ENCODE data around the gene RGS10.
A peak's percentile ranks its signal among the peaks of the same experiment; 100 is the strongest.

RGS10 gene

DNA sequence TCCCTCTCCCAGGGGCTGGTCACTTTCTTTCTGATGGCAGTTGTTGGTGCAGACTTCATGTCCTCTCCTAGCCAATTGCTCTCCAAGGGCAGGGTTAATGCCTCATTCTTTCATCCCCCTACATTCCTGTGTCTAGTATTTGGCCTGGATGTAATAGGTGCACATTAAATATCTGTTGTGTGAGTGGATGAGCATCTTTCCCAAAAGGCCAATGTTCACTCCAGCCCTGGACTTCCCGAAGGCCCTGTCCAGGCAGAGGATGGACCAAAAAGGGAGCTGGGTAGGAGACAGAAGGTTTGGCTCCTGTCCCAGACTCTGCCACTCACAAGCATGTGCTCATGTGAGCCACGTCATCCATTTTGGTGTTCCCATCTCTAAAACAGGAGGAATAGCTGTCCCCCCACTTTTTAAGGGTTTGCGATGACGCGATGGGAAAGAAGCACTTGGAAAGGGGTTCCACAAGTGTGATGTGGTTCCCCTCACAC is 47.5 kb downstream of the RGS10 start:
- no peak for DNase-seq

DNA sequence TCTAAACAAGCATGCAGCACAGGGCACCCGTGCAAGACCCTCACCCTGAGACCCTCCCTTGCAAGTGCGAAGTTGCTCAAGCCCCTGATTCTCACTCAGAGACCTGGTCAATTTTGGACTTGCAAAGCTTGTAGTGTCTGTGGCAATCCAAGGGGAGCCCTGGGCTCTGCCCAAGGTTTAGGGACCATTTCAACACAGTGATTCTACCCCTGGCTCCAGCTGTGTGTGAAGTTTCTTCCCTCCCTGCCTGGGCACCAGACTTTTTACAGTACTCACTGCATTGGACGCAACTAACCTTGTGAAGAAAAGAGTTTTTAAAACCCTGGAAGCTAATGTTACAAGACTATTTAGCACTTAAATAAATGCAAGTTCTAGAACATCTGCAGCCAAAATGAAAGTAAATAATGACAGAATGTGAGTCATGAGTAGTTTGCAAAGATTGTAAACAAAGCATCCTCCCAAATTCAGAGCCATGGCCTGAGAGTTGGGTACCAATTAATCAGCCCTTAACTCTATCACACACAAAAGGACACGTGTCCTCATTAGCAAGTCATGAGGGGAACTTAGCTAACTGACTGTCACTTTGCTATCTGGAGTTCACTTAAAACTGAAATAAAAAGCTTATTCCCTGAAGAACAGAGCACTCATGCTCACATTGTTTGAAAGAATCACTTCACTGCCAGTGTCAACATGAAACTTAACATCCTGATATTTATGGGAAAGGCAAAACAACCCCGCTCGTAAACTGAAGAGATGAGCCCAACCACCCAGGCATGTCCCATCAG is 48.1 kb downstream of the RGS10 start:
- DNase-seq, result no peak

GRCh38 chr10:119493155-119493554 is 49.4 kb downstream of the RGS10 start:
- no peak for DNase-seq

- DNase-seq, result no peak
Observed at GRCh38 chr10:119491966-119492757, 50.4 kb downstream of the RGS10 start.

- DNase-seq, result no peak
Observed at GRCh38 chr10:119489991-119490326, 52.6 kb downstream of the RGS10 start.

DNA sequence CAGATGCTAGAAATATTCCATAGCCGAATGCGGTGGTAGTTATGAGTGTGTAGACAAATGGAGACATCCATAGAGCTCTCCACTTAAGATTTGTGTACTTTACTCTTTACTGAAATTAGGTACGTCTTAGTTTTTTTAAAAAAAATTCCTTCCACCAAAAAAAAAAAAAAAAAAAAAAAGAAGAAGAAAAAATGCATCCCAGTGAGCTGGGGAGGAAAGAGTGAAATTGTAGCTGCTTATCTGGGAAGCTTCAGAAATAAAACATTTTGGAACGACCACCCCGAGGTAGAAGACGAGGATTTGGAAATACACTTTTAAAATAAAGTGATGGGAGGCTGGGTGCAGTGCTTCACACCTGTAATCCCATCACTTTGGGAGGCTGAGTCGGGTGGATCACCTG is 53.8 kb downstream of the RGS10 start:
- no peak for DNase-seq

GRCh38 chr10:119483839-119484238 is 58.7 kb downstream of the RGS10 start:
- no peak for DNase-seq

GRCh38 chr10:119483001-119483400 is 59.5 kb downstream of the RGS10 start:
- DNase-seq, result no peak

DNA sequence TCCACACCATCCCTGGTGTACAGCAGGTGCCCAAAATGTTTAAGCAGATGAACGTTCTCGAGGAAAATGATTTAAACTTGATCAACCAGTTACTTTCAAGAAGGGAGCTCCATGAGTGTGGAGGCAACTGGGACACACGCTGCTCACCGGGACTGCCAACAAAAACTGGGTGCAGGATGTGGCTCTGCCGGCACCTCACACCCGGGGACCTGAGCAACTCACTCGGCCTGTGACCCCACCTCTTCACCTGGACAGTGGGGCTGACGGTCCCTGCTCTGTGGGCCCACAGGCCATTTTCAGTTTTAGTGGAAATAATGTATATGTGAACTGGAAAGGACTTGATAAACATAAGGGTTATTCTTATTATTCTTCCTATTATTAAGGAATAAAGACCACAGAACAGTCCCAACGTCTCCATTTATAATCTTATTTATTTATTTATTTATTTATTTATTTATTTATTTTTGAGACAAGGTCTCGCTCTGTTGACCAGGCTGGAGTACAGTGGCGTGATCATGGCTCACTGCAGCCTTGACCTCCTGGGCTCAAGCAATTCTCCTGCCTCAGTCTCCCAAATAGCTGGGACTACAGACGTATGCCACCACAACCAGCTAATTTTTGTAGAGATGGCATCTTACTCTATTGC is 60.6 kb downstream of the RGS10 start:
- no peak for DNase-seq

DNA sequence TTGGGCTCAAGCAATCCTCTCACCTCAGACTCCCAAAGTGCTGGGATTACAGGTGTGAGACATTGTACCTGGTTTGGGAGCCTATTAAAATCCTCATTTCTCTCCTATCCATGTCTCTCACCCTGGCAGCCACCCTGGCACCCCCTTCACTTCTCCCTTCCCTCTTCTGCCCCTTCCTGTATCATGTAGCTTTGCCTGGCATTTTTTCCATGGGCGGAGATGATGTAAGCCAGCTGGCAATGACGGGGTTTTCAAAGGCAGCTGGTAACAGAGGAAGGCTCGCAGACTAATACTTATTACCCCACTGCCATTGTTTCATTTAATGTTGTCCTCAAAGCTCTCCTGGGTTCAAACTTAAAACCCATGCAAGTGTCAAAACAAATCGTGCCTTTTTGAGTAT is 61.9 kb downstream of the RGS10 start:
- peak; percentile 75 for DNase-seq

DNA sequence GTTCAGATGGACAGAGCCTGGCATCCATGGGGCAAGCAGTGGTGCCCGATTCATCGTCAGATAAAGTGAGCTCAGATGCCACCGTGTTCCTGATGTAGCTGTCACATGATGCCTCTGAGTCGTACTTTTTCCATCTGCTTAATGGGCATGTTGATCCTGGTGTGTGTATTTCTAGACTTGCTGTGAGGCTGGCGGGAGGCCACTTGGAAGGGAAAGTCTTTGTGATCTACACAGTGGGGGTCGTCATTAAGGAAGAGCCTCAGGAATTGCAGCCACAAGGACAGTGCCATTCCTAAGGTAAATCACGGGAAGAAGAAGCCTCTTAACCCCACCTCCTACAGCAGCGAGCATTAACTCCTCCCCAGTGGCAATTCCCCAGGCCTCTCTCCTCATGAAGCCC is 63.0 kb downstream of the RGS10 start:
- no peak for DNase-seq

- no peak for DNase-seq
Observed at GRCh38 chr10:119478811-119479341, 63.6 kb downstream of the RGS10 start.

DNA sequence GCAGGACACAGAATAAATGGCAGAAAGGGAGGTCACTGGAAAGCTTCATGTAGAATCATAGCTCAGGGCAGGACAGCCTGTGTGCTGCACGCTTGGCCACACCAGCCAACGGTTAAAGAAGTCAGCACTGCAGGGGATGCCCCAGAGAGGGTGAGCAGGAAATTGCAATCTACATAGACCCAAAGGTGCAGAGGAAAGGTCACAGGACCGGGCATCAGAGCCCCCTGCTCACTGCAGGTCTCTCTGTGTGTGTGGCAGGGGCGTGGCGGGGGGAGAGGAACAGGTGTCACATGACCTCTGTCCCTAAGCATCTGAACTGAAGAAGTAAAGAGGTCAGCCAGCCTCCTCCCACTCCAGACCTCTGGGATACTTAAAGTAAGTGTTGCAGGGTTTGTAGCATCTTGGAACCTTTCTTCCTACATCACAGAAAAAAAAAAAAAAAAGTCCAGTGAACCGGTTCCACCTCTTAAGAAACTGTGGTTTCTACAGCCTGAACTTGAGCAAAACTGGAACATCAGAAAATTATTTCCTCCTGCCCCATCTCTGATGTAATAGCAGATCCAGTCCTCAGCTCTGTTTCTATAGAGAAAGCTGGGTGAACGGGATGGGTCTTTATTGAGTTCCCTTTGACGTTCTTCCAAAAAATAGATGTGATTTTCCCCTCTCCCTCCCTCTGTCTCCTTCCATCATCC is 64.3 kb downstream of the RGS10 start:
- no peak for DNase-seq

DNA sequence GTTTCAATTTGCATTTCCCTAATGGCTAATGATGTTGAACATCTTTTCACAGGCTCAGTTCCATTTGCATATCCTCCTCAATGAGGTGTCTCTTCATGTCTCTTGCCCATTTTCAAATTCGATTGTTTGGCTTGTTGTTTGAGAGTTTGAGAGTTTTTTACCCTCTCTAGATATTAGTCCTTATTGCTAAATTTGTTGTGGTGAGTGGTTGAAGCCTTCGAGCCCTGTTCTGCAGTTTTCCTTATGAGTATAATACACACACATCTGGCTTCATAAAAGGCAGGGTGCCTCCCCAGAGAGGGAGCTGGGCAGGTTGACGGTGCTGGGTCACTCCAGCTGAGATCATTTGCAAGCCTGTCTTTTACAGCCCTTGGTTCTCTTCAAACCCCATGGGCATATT is 65.1 kb downstream of the RGS10 start:
- no peak for DNase-seq

DNA sequence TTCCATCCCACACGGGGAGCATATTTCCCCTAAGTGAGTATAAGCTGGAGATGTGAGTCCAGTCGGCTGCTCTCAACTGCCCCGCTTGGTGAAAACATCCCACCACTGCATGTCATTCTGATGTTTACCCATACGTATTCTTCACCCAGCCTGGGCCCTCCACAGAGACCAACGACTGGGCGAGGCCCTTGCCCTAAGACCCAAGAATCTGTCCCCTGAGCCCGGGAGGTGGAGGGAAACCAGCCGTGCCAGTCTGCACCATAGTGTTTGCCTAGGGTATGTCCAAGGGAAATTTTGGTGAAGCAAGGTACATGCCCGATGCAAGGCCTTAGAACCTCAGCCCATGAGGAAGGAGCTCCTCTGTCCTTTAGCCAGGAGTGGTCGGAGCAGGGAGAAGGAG is 67.9 kb downstream of the RGS10 start:
- DNase-seq, result no peak

DNA sequence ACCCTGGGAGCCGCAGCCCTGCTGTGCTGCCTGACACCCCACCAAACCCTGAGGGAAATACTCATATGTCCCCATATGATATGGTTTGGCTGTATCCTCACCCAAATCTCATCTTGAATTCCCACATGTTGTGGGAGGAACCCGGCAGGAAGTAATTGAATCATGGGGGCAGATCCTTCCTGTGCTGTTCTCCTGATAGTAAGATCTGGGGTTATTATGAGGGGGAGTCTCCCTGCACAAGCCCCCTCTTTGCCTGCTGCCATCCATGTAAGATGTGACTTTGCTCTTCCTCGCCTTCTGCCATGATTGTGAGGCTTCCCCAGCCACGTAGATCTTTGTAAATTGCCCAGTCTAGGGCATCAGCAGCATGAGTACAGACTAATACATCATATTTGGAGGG is 68.7 kb downstream of the RGS10 start:
- DNase-seq, result no peak

DNA sequence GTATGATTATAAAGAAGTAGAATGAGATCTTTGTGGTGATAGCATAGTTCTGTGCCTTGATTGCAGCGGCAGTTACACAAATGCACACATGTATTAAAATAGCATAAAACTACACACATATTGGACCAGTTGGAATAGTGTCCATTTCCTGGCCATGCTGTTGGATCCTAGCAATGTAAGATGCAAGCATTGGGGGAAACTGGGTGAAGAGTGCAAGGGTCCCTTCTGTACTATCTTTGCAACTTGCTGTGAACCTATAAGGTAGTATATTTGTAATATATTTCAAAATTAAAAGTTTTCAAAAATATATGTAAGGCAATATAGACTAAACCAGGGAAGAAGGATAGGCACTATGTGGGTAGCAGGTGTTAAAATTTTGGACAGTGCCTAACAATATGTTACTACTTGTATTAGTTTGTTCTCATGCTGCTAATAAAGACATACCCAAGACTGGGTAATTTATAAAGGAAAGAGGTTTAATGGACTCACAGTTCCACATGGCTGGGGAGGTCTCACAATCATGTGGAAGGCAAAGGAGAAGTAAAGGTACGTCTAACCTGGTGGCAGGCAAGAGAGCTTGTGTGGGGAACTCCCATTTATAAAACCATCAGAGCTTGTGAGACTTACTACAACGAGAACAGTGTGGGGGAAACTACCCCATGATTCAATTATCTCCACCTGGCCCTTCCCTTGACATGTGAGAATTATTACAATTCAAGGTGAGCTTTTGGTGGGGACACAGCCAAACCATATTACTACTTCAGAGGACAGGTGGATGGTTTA is 71.4 kb downstream of the RGS10 start:
- DNase-seq, result no peak

DNA sequence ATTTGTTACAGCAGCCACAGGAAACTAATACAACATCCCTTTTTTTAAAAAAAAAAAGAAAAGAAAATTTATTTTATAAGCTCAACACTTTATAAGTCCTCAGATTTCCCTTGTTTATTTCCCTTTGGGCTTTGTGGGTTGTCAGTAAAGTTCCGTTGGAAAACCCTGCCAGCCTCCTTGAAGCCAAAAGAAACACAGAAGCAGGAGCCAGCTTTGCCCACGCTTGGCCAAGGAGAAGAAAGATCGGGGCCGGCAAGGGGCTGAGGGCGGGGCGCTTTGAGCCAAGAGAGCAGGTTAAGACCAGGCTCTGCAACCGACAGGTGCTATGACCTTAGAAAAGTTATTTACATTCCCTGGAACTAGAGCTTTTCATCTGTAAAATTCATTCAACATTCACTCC is 72.7 kb downstream of the RGS10 start:
- no peak for DNase-seq

DNA sequence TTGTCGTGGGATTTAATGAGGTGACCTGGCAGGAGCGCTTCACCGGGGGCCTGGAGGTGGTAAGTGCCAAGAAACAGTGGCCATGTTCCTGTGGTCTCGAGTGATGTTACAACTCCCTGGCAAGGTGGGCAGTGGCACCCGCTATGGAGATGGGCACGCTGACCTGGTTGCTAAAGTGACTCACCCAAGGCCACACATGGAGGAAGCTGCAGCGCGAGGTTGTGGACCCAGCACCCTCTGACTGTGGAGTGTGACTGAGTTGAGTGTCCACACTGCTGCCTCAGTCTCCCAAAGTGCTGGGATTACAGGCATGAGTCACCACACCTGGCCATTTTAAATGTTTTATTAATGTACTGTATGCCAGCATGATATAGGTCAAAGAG is 73.2 kb downstream of the RGS10 start:
- DNase-seq, result no peak

DNA sequence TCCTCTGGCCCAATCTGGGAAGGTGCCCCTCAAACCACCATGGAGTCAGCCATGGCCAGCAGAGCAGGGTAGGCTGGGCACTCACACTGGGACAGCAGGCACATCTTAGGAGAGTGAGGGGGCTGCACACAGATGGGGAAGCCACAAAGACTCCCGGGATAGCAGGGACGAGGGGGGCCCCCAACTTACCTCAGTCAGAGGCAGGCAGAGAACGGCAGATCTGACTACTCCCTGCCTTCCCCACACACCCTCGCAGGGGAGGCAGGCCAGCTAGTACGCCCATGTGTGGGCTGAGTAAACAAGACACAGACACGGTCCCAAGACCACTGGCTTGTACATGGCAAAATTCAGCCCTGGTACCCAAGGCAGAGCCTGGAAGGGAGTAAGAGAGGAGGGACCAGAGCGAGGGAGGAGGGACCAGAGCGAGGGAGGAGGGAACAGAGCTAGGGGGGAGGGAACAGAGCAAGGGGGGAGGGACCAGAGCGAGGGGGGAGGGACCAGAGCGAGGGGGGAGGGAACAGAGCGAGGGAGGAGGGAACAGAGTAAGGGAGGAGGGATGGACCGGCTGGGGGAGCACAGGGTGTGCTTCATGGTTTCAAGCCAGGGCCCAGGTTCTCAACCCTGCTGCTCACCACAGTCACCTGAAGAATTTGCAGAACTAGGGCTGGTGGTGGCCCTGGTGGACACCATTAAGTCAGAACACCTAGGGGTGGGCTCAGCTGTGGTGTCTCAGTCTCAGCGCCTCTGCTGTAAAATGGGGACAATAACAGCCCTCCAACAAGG is 73.8 kb downstream of the RGS10 start:
- DNase-seq, result no peak

GRCh38 chr10:119466655-119467054 is 75.9 kb downstream of the RGS10 start:
- no peak for DNase-seq

Measured in right hindlimb (tissue), 1 donor.